Amniotic stem cell (primary cell): ENCODE data around the gene TUBD1.
"Not testable (repeated sequence)": the region's sequence is repeated elsewhere in the genome, so short reads cannot be mapped to it uniquely, and the experiment has no call there.

Experiments
- DNase-seq: peaks from one replicate; lab custom pipeline; 2025; lab: John Stamatoyannopoulos, UW

Gene TUBD1

GRCh38 chr17:59874376-59874775 lies 18.4 kb downstream of the TUBD1 start:
- no peak for DNase-seq

GRCh38 chr17:59873414-59873813 lies 19.3 kb downstream of the TUBD1 start:
- DNase-seq, result not testable (repeated sequence)

- no peak for DNase-seq
Observed at GRCh38 chr17:59872351-59872750, 20.4 kb downstream of the TUBD1 start.

GRCh38 chr17:59870482-59870881 lies 22.3 kb downstream of the TUBD1 start:
- no peak for DNase-seq

- DNase-seq, result no peak
Observed at GRCh38 chr17:59869941-59870218, 22.9 kb downstream of the TUBD1 start.

GRCh38 chr17:59863616-59864015 lies 29.1 kb downstream of the TUBD1 start:
- DNase-seq, result no peak

GRCh38 chr17:59859444-59860025 lies 33.2 kb downstream of the TUBD1 start:
- peak; percentile 53 for DNase-seq

- DNase-seq, result no peak
Observed at GRCh38 chr17:59858932-59859331, 33.8 kb downstream of the TUBD1 start.

GRCh38 chr17:59858167-59858816 lies 34.5 kb downstream of the TUBD1 start:
- no peak for DNase-seq

- DNase-seq, result no peak
Observed at GRCh38 chr17:59856859-59857794, 35.6 kb downstream of the TUBD1 start.

- DNase-seq, result not testable (repeated sequence)
Observed at GRCh38 chr17:59853919-59854729, 38.6 kb downstream of the TUBD1 start.

GRCh38 chr17:59853168-59853918 lies 39.4 kb downstream of the TUBD1 start:
- DNase-seq, result no peak

- DNase-seq, result not testable (repeated sequence)
Observed at GRCh38 chr17:59852847-59853167, 39.9 kb downstream of the TUBD1 start.

- DNase-seq, result no peak
Observed at GRCh38 chr17:59851439-59852375, 41.0 kb downstream of the TUBD1 start.

GRCh38 chr17:59850311-59850710 lies 42.4 kb downstream of the TUBD1 start:
- not testable (repeated sequence) for DNase-seq

- DNase-seq, result no peak
Observed at GRCh38 chr17:59848778-59849177, 44.0 kb downstream of the TUBD1 start.

GRCh38 chr17:59848385-59848668 lies 44.4 kb downstream of the TUBD1 start:
- DNase-seq, result no peak

- no peak for DNase-seq
Observed at GRCh38 chr17:59846394-59847165, 46.2 kb downstream of the TUBD1 start.

- DNase-seq, result no peak
Observed at GRCh38 chr17:59845595-59846393, 46.9 kb downstream of the TUBD1 start.
